Ovary (tissue), 3 donors: ENCODE results near the gene PTPN2.

Source experiments
- EP300 ChIP-seq: sonication (generic); formaldehyde crosslinking; IDR thresholded peaks from one replicate; pipeline ENCODE4 v1.6.1; 2017; ENCODE audit warnings: antibody characterized with exemption
- POLR2A ChIP-seq: fragments of 450-650 bp; IDR thresholded peaks from one replicate; pipeline ENCODE4 v1.6.1; 2017; ENCODE audit warnings: antibody characterized with exemption, mild to moderate bottlenecking, moderate library complexity
- TF ChIP-seq, protein P1 (sequence below), 3 donors: fragments of 450-650 bp in 2 of 3; fragments of 200-600 bp in 1 of 3; IDR thresholded peaks; one replicate each; pipeline versions ENCODE4 v1.5.1 to v1.8.0; 2016 to 2022; ENCODE audit warnings: antibody characterized with exemption in 3 of 3, mild to moderate bottlenecking in 1 of 3
- donor health status: DM: no; HTN: no; CAD: no.

DNA sequence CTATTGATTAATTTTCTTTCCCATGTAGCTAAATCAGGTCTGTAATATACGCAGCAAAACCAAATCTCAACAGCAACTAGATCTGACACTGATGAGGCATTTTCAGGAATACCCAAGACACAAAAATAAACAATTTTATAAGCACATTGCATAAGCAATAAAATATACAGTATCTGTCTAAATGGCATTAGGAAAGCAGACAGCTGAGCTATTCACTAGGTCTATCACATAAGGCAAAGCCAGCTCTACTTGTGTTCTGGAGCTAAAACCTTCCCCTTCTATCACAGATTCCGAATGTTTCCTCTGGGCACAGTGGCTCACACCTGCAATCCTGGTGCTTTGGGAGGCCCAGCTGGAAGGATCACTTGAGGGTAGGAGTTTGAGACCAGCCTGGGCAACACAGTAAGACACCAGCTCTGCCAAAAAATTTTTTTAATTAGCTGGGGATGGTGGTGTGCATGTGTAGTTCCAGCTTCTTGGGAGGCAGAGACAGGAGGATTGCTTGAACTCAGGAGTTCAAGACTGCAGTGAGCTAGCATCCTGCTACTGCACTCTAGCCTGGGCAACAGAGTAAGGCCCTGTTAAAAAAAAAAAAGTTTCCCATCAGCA is 21.1 kb downstream of the PTPN2 start:
- TF ChIP-seq, protein P1, sequence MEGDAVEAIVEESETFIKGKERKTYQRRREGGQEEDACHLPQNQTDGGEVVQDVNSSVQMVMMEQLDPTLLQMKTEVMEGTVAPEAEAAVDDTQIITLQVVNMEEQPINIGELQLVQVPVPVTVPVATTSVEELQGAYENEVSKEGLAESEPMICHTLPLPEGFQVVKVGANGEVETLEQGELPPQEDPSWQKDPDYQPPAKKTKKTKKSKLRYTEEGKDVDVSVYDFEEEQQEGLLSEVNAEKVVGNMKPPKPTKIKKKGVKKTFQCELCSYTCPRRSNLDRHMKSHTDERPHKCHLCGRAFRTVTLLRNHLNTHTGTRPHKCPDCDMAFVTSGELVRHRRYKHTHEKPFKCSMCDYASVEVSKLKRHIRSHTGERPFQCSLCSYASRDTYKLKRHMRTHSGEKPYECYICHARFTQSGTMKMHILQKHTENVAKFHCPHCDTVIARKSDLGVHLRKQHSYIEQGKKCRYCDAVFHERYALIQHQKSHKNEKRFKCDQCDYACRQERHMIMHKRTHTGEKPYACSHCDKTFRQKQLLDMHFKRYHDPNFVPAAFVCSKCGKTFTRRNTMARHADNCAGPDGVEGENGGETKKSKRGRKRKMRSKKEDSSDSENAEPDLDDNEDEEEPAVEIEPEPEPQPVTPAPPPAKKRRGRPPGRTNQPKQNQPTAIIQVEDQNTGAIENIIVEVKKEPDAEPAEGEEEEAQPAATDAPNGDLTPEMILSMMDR (IDR thresholded peaks at IDR 0.05): no peak
- no peak for TF ChIP-seq POLR2A
- TF ChIP-seq EP300: no peak
